HepG2 (cell line): Measurements from ENCODE around the gene BTBD7. TPM values are rescaled to one million over a fixed set of nuclear protein-coding genes. Genes with fewer than 3 reads are reported as not detected.

Source experiments
- ATAC-seq: fragments of 200-7000 bp; cut with Tn5 transposase; 3 replicates; pipeline ENCODE4 v1.9.1; 2020; ENCODE audit warnings: mild to moderate bottlenecking, moderate library complexity
- BruUV-seq: library from RNA; stranded (reverse); fragments of 400-500 nt; replicated peaks from 2 replicates; lab custom pipeline; 2021; lab: Mats Ljungman, UMichigan
- CTCF ChIA-PET: fragments of 300-600 bp; formaldehyde crosslinking; extraction: SDS; loops from one replicate; lab custom pipeline; 2021; ENCODE audit warnings: low total read pairs, inconsistent platforms, low intra/inter-chr PET ratio; lab: Yijun Ruan, JAX
- POLR2A ChIA-PET: fragments of 350-600 bp; sonication (Branson Sonifier 250); formaldehyde crosslinking; loops from one replicate; lab custom pipeline; 2020; ENCODE audit warnings: antibody characterized with exemption, inconsistent platforms; lab: Yijun Ruan, JAX
- DNase-seq: peaks from one replicate; pipeline ENCODE4 v3.0.0-alpha.2; 2015; ENCODE audit warnings: low spot score
- FAIRE-seq: peaks from 3 replicates; lab custom pipeline; 2011; peaks lifted over from hg19 to GRCh38; lab: Jason Lieb, UNC
- H2AFZ ChIP-seq: one replicate; pipeline ENCODE4 v1.6.1; 2011; ENCODE audit warnings: low read length, inconsistent platforms
- H3K27ac ChIP-seq: fragments of 300-600 bp; 3 replicates; pipeline ENCODE4 v1.8.0; 2011; ENCODE audit warnings: mixed run types, mild to moderate bottlenecking, mixed read lengths, low read length, inconsistent platforms; ENCODE audit not compliant: insufficient read depth; ENCODE audit errors: extremely low read length
- H3K27me3 ChIP-seq, 2 experiments: fragments of 200-600 bp in 1 of 2; 2 replicates in 1 of 2; 3 replicates in 1 of 2; pipeline versions ENCODE4 v1.6.0 to v1.8.0; 2011; ENCODE audit warnings: low read length in 2 of 2, mild to moderate bottlenecking in 2 of 2, moderate library complexity in 2 of 2, inconsistent platforms in 1 of 2; ENCODE audit not compliant: insufficient read depth in 2 of 2, control insufficient read depth in 1 of 2
- H3K36me3 ChIP-seq, 2 experiments: fragments of 200-600 bp in 1 of 2; replicated peaks in 1 of 2; 2 replicates in 1 of 2; 3 replicates in 1 of 2; pipeline versions ENCODE4 v1.5.1 to v1.8.0; 2011; ENCODE audit warnings: low read length in 2 of 2, inconsistent platforms in 1 of 2; ENCODE audit not compliant: insufficient read depth in 2 of 2, control insufficient read depth in 1 of 2
- H3K4me1 ChIP-seq: 2 replicates; pipeline ENCODE4 v1.5.1; 2012; ENCODE audit warnings: low read length, inconsistent platforms; ENCODE audit not compliant: insufficient read depth
- H3K4me2 ChIP-seq: 2 replicates; pipeline ENCODE4 v1.6.0; 2011; ENCODE audit warnings: low read depth, low read length, inconsistent platforms
- H3K4me3 ChIP-seq, 3 experiments: fragments of 200-600 bp in 1 of 3; sonication (generic), shearing (Covaris generic) in 1 of 3; replicated peaks in 1 of 3; 2 replicates each; pipeline ENCODE4 v1.5.1; 2011 to 2016; ENCODE audit warnings: low read length in 3 of 3, inconsistent platforms in 2 of 3, low read depth in 2 of 3, mild to moderate bottlenecking in 2 of 3, control low read depth in 1 of 3, mixed read lengths in 1 of 3; ENCODE audit not compliant: insufficient read depth in 1 of 3
- H3K79me2 ChIP-seq: one replicate; pipeline ENCODE4 v1.6.1; 2011; ENCODE audit warnings: low read length, inconsistent platforms; ENCODE audit not compliant: insufficient read depth
- H3K9ac ChIP-seq: 2 replicates; pipeline ENCODE4 v1.6.0; 2011; ENCODE audit warnings: mild to moderate bottlenecking, low read depth, low read length, inconsistent platforms; ENCODE audit not compliant: insufficient read depth
- H3K9me3 ChIP-seq: 2 replicates; pipeline ENCODE4 v1.5.1; 2012; ENCODE audit warnings: mild to moderate bottlenecking, low read length
- H4K20me1 ChIP-seq: 2 replicates; pipeline ENCODE4 v1.6.0; 2011; ENCODE audit warnings: inconsistent platforms, mild to moderate bottlenecking, low read length, moderate library complexity; ENCODE audit not compliant: insufficient read depth
- FOSL2 ChIP-seq: sonication (generic); formaldehyde crosslinking; IDR thresholded peaks from 2 replicates; pipeline ENCODE4 v1.4.0; 2020; ENCODE audit warnings: missing genetic modification reagents
- HNRNPLL ChIP-seq: fragments of 200-400 bp; formaldehyde crosslinking; IDR thresholded peaks from 2 replicates; pipeline ENCODE4 v1.6.1; 2017; ENCODE audit warnings: mild to moderate bottlenecking, low read depth, low read length; ENCODE audit not compliant: poor library complexity, severe bottlenecking
- MED8 ChIP-seq: sonication (generic); formaldehyde crosslinking; IDR thresholded peaks from 2 replicates; pipeline ENCODE4 v1.8.1; 2023; ENCODE audit warnings: mild to moderate bottlenecking, missing genetic modification reagents; ENCODE audit not compliant: insufficient replicate concordance
- TAF1 ChIP-seq: sonication (generic); formaldehyde crosslinking; IDR thresholded peaks from 2 replicates; pipeline ENCODE4 v1.4.0; 2020; ENCODE audit warnings: missing genetic modification reagents
- TAF15 ChIP-seq: fragments of 200-400 bp; formaldehyde crosslinking; IDR thresholded peaks from one replicate; pipeline ENCODE4 v1.6.1; 2018; ENCODE audit warnings: mild to moderate bottlenecking, low read depth, low read length; ENCODE audit not compliant: poor library complexity, severe bottlenecking
- TGIF2 ChIP-seq: IDR thresholded peaks from 2 replicates; pipeline ENCODE4 v1.6.1; 2016; ENCODE audit warnings: control low read depth, missing compliant biosample characterization
- ZBTB38 ChIP-seq: sonication (generic); formaldehyde crosslinking; IDR thresholded peaks from 2 replicates; pipeline ENCODE4 v1.5.1; 2020; ENCODE audit warnings: mild to moderate bottlenecking, missing genetic modification reagents
- ZNF3 ChIP-seq: IDR thresholded peaks from 2 replicates; pipeline ENCODE4 v1.7.0; 2017; ENCODE audit warnings: inconsistent platforms
- WGBS: methylation state at CpG from one replicate; pipeline ENCODE4 v1.1.6; 2017; ENCODE audit warnings: low lambda C conversion rate; 5-methylcytosine and 5-hydroxymethylcytosine counted together
- in situ Hi-C: cut with HindIII; loops from 2 replicates; pipeline ENCODE4 v1.10.0; 2017; ENCODE audit warnings: low pct_unique_long_range_greater_than_20kb; ENCODE audit not compliant: extremely low pct_ligation_motif_present
- intact Hi-C: fragments of 100-400 bp; cut with micrococcal nuclease; formaldehyde crosslinking; loops from one replicate; pipeline ENCODE4 v1.10.0; 2022; ENCODE audit not compliant: unreplicated experiment
- polyA plus RNA-seq, 8 experiments: library from polyadenylated mRNA; depleted of rRNA in 3 of 8; stranded (reverse) in 7 of 8; unstranded in 1 of 8; fragments of >200 nt; fragmentation: Illumina TruSeq in 4 of 8; extraction: Trizol in 4 of 8; gene quantifications; 2 replicates each; pipeline versions ENCODE4 v1.2.1 to v1.2.3, GENCODE V29; 2011 to 2016; ENCODE audit warnings: low read depth in 4 of 8, missing spikeins in 1 of 8, mixed read lengths in 1 of 8; ENCODE audit not compliant: insufficient read depth in 1 of 8
- total RNA-seq, 5 experiments: library from RNA; depleted of rRNA; stranded (reverse); fragments of >200 nt; fragmentation: Illumina TruSeq; extraction: Trizol; gene quantifications; 2 replicates each; pipeline ENCODE4 v1.2.3, GENCODE V29; 2016; ENCODE audit warnings: low read depth in 1 of 5
- TF ChIP-seq, protein P1 (sequence below): sonication (generic); formaldehyde crosslinking; IDR thresholded peaks from 2 replicates; pipeline ENCODE4 v1.5.1; 2020; ENCODE audit warnings: missing genetic modification reagents, mild to moderate bottlenecking, borderline replicate concordance
- TF ChIP-seq, protein P2 (sequence below): sonication (generic); formaldehyde crosslinking; IDR thresholded peaks from 2 replicates; pipeline ENCODE4 v1.5.0; 2020; ENCODE audit warnings: missing genetic modification reagents, mild to moderate bottlenecking, borderline replicate concordance
- TF ChIP-seq, protein P3 (sequence below): sonication (generic); formaldehyde crosslinking; IDR thresholded peaks from 2 replicates; pipeline ENCODE4 v1.5.1; 2020; ENCODE audit warnings: missing genetic modification reagents, mild to moderate bottlenecking, borderline replicate concordance

BTBD7 gene
- total and polyA plus RNA-seq, 2 of the 13 experiments (the other 11 are each of a cell fraction or from before 2014, with no cell fraction given) = 11.6 to 15.2 TPM

- TF ChIP-seq, protein P1, sequence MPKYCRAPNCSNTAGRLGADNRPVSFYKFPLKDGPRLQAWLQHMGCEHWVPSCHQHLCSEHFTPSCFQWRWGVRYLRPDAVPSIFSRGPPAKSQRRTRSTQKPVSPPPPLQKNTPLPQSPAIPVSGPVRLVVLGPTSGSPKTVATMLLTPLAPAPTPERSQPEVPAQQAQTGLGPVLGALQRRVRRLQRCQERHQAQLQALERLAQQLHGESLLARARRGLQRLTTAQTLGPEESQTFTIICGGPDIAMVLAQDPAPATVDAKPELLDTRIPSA (CRISPR knock-in tag) = no peak
- TF ChIP-seq, all 625 proteins: peak for 0
Observed at GRCh38 chr14:93326196-93326595, 6.6 kb downstream of the BTBD7 start (continued).

GRCh38 chr14:93323600-93324174 is 9.1 kb downstream of the BTBD7 start:
- FAIRE-seq (no peak), DNase-seq (no peak), ATAC-seq (no peak)
- over 99% methylated on average over 4 of the region's 4 CpGs for WGBS
- Histone ChIP-seq H3K27me3 (no peaks in the 10 kb centered on the region), H3K4me2 (no peak overlapping the region), H3K9ac (no peak overlapping the region), H3K79me2 (peaks cover 98% of the 10 kb centered on the region), H4K20me1 (peaks cover 24% of the 10 kb centered on the region), H3K36me3 (peaks cover 0 to 3% of the 10 kb centered on the region in 2 experiments; a peak in 2 of 5 replicates), H2AFZ (no peak overlapping the region), H3K9me3 (no peaks in the 10 kb centered on the region), H3K4me1 (peaks cover 36% of the 10 kb centered on the region), H3K27ac (no peak overlapping the region), H3K4me3 (no peak overlapping the region)
- ChIA-PET CTCF (no interaction called here), POLR2A (no interaction called here)
- in situ Hi-C loops = no loop called here
- BruUV-seq = no TSS peak
- intact Hi-C loops = no loop called here
- TF ChIP-seq, protein P2, sequence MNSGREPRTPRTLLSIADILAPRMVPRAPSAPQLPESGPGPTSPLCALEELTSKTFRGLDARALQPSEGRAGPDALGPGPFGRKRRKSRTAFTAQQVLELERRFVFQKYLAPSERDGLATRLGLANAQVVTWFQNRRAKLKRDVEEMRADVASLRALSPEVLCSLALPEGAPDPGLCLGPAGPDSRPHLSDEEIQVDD (CRISPR knock-in tag) = no peak
- TF ChIP-seq ZBTB38 (CRISPR knock-in tag) (no peak), TAF1 (CRISPR knock-in tag) (no peak), HNRNPLL (no peak), TGIF2 (CRISPR knock-in tag) (no peak), TAF15 (no peak), ZNF3 (CRISPR knock-in tag) (no peak), MED8 (CRISPR knock-in tag) (no peak), FOSL2 (CRISPR knock-in tag) (no peak)
- TF ChIP-seq, protein P3, sequence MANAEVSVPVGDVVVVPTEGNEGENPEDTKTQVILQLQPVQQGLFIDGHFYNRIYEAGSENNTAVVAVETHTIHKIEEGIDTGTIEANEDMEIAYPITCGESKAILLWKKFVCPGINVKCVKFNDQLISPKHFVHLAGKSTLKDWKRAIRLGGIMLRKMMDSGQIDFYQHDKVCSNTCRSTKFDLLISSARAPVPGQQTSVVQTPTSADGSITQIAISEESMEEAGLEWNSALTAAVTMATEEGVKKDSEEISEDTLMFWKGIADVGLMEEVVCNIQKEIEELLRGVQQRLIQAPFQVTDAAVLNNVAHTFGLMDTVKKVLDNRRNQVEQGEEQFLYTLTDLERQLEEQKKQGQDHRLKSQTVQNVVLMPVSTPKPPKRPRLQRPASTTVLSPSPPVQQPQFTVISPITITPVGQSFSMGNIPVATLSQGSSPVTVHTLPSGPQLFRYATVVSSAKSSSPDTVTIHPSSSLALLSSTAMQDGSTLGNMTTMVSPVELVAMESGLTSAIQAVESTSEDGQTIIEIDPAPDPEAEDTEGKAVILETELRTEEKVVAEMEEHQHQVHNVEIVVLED (CRISPR knock-in tag) = no peak
